ENCODE measurements around the gene TMEM214.

GRCh38 chr2:27029051-27029450 lies 3.7 kb upstream of the TMEM214 start:
- TF ChIP-seq, protein P1, sequence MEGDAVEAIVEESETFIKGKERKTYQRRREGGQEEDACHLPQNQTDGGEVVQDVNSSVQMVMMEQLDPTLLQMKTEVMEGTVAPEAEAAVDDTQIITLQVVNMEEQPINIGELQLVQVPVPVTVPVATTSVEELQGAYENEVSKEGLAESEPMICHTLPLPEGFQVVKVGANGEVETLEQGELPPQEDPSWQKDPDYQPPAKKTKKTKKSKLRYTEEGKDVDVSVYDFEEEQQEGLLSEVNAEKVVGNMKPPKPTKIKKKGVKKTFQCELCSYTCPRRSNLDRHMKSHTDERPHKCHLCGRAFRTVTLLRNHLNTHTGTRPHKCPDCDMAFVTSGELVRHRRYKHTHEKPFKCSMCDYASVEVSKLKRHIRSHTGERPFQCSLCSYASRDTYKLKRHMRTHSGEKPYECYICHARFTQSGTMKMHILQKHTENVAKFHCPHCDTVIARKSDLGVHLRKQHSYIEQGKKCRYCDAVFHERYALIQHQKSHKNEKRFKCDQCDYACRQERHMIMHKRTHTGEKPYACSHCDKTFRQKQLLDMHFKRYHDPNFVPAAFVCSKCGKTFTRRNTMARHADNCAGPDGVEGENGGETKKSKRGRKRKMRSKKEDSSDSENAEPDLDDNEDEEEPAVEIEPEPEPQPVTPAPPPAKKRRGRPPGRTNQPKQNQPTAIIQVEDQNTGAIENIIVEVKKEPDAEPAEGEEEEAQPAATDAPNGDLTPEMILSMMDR (IDR thresholded peaks at IDR 0.05): no peak
- no peak for TF ChIP-seq POLR2A (IDR thresholded peaks at IDR 0.05)
